ENCODE data around the gene REXO5.

GRCh38 chr16:20768121-20768520, 38.2 kb upstream of the REXO5 start:
- TF ChIP-seq POLR2AphosphoS5 (IDR thresholded peaks at IDR 0.05) (no peak), CTCF (IDR thresholded peaks at IDR 0.05) (no peak)
